HepG2 (cell line): Measurements from ENCODE around the gene CACTIN. TPM values are rescaled to one million over a fixed set of nuclear protein-coding genes. Genes with fewer than 3 reads are reported as not detected.

Source experiments
- ATF4 ChIP-seq, 2 experiments: fragments of 450-650 bp in 1 of 2; sonication (generic) in 1 of 2; formaldehyde crosslinking; IDR thresholded peaks; 2 replicates each; pipeline versions ENCODE4 v1.5.0 to v1.8.0; 2020 to 2022; ENCODE audit warnings: mild to moderate bottlenecking in 1 of 2, missing genetic modification reagents in 1 of 2
- ATF7-NPFF ChIP-seq: sonication (generic); formaldehyde crosslinking; IDR thresholded peaks from 2 replicates; pipeline ENCODE4 v1.8.1; 2023; ENCODE audit warnings: mild to moderate bottlenecking, low read depth, missing genetic modification reagents, moderate library complexity
- BCL3 ChIP-seq: sonication (generic); formaldehyde crosslinking; IDR thresholded peaks from 2 replicates; pipeline ENCODE4 v1.5.1; 2020; ENCODE audit warnings: mild to moderate bottlenecking, missing genetic modification reagents, moderate library complexity
- GZF1 ChIP-seq: sonication (generic); formaldehyde crosslinking; IDR thresholded peaks from 2 replicates; pipeline ENCODE4 v1.5.1; 2020; ENCODE audit warnings: mild to moderate bottlenecking, missing genetic modification reagents
- HIVEP1 ChIP-seq: sonication (generic); formaldehyde crosslinking; IDR thresholded peaks from 2 replicates; pipeline ENCODE4 v1.4.0; 2020; ENCODE audit warnings: mild to moderate bottlenecking, missing genetic modification reagents
- KDM6A ChIP-seq: IDR thresholded peaks from 2 replicates; pipeline ENCODE4 v1.6.1; 2016; ENCODE audit warnings: low read depth
- LCORL ChIP-seq, 2 experiments: fragments of 450-650 bp in 1 of 2; sonication (generic) in 1 of 2; formaldehyde crosslinking in 1 of 2; IDR thresholded peaks; 2 replicates each; pipeline versions ENCODE4 v1.5.0 to v1.6.1; 2017 to 2020; ENCODE audit warnings: antibody characterized with exemption in 1 of 2, missing genetic modification reagents in 1 of 2
- PHF20 ChIP-seq: sonication (generic); formaldehyde crosslinking; IDR thresholded peaks from 2 replicates; pipeline ENCODE4 v1.5.0; 2020; ENCODE audit warnings: mild to moderate bottlenecking, missing genetic modification reagents
- SAP130 ChIP-seq: IDR thresholded peaks from 2 replicates; pipeline ENCODE4 v1.6.1; 2016; ENCODE audit warnings: low read depth
- SP4 ChIP-seq: sonication (generic); formaldehyde crosslinking; IDR thresholded peaks from 2 replicates; pipeline ENCODE4 v1.8.1; 2023; ENCODE audit warnings: mild to moderate bottlenecking, missing genetic modification reagents
- SPEN ChIP-seq: sonication (generic); formaldehyde crosslinking; IDR thresholded peaks from 2 replicates; pipeline ENCODE4 v1.5.1; 2020; ENCODE audit warnings: low read depth, mild to moderate bottlenecking, missing genetic modification reagents
- TBX2 ChIP-seq: sonication (generic); formaldehyde crosslinking; IDR thresholded peaks from 2 replicates; pipeline ENCODE4 v1.5.0; 2020; ENCODE audit warnings: missing genetic modification reagents, mild to moderate bottlenecking, borderline replicate concordance
- ZBTB34 ChIP-seq: sonication (generic); formaldehyde crosslinking; IDR thresholded peaks from 2 replicates; pipeline ENCODE4 v1.8.0; 2022; ENCODE audit warnings: mild to moderate bottlenecking, missing genetic modification reagents
- ZFX ChIP-seq: sonication (generic); formaldehyde crosslinking; IDR thresholded peaks from 2 replicates; pipeline ENCODE4 v1.4.0; 2020; ENCODE audit warnings: mild to moderate bottlenecking, low read depth, missing genetic modification reagents, moderate library complexity
- ZMAT3 ChIP-seq: sonication (generic); formaldehyde crosslinking; conservative IDR thresholded peaks from 2 replicates; pipeline ENCODE4 v1.7.0; 2021; ENCODE audit warnings: missing genetic modification reagents
- ZNF235 ChIP-seq: sonication (generic); formaldehyde crosslinking; IDR thresholded peaks from 2 replicates; pipeline ENCODE4 v1.8.1; 2023; ENCODE audit warnings: mild to moderate bottlenecking, missing genetic modification reagents, borderline replicate concordance
- ZNF574 ChIP-seq: sonication (generic); formaldehyde crosslinking; IDR thresholded peaks from 2 replicates; pipeline ENCODE4 v1.4.0; 2020; ENCODE audit warnings: missing genetic modification reagents
- ZNF577 ChIP-seq: sonication (generic); formaldehyde crosslinking; IDR thresholded peaks from 2 replicates; pipeline ENCODE4 v1.4.0; 2020; ENCODE audit warnings: mild to moderate bottlenecking, low read depth, missing genetic modification reagents, borderline replicate concordance
- ZNF704 ChIP-seq: sonication (generic); formaldehyde crosslinking; IDR thresholded peaks from 2 replicates; pipeline ENCODE4 v1.8.1; 2023; ENCODE audit warnings: mild to moderate bottlenecking, inconsistent platforms, moderate library complexity, missing genetic modification reagents, borderline replicate concordance
- polyA plus RNA-seq, 8 experiments: library from polyadenylated mRNA; depleted of rRNA in 3 of 8; stranded (reverse) in 7 of 8; unstranded in 1 of 8; fragments of >200 nt; fragmentation: Illumina TruSeq in 4 of 8; extraction: Trizol in 4 of 8; gene quantifications; 2 replicates each; pipeline versions ENCODE4 v1.2.1 to v1.2.3, GENCODE V29; 2011 to 2016; ENCODE audit warnings: low read depth in 4 of 8, missing spikeins in 1 of 8, mixed read lengths in 1 of 8; ENCODE audit not compliant: insufficient read depth in 1 of 8
- total RNA-seq, 5 experiments: library from RNA; depleted of rRNA; stranded (reverse); fragments of >200 nt; fragmentation: Illumina TruSeq; extraction: Trizol; gene quantifications; 2 replicates each; pipeline ENCODE4 v1.2.3, GENCODE V29; 2016; ENCODE audit warnings: low read depth in 1 of 5

Gene CACTIN
- total and polyA plus RNA-seq, 2 of the 13 experiments (the other 11 are each of a cell fraction or from before 2014, with no cell fraction given): 10.0 to 16.6 TPM

- TF ChIP-seq HIVEP1 (CRISPR knock-in tag) (peak; percentile 78), BCL3 (peak; percentile 66; the same call in 1 of the 2 replicates), ATF7-NPFF (CRISPR knock-in tag) (0 out of 2 replicates have a peak, but pooled peaks have one; percentile 42), SP4 (CRISPR knock-in tag) (peak; percentile 37; the same call in 1 of the 2 replicates), ATF4 (CRISPR knock-in tag; IDR thresholded peaks at IDR 0.05) (no peak), ZNF574 (peak; percentile 33; the same call in 1 of the 2 replicates), ZNF577 (no peak), ZNF704 (CRISPR knock-in tag) (peak; percentile 57; the same call in 1 of the 2 replicates), ZFX (CRISPR knock-in tag) (peak; percentile 77), ZNF235 (CRISPR knock-in tag) (0 out of 2 replicates have a peak, but pooled peaks have one; percentile 47), KDM6A (0 out of 2 replicates have a peak, but pooled peaks have one; percentile 30), SAP130 (CRISPR knock-in tag) (peak; percentile 18; the same call in 1 of the 2 replicates), SPEN (CRISPR knock-in tag) (peak; percentile 63), GZF1 (CRISPR knock-in tag) (0 out of 2 replicates have a peak, but pooled peaks have one; percentile 65), PHF20 (CRISPR knock-in tag) (no peak), ZMAT3 (CRISPR knock-in tag) (peak; percentile 82; the same call in 1 of the 2 replicates), LCORL (IDR thresholded peaks at IDR 0.05) (no peak), LCORL (CRISPR knock-in tag; IDR thresholded peaks at IDR 0.05) (peak; percentile 52; the same call in 1 of the 2 replicates), ZBTB34 (CRISPR knock-in tag) (peak; percentile 67; the same call in 1 of the 2 replicates), TBX2 (CRISPR knock-in tag) (peak; percentile 80)
These were observed 41.9 kb upstream of the CACTIN start (continued) for GRCh38 chr19:3668331-3669081.
